Muscle of back (tissue), 13 donors: ENCODE measurements around the gene DUXA. TPM values are rescaled to one million over a fixed set of nuclear protein-coding genes. Genes with fewer than 3 reads are reported as not detected.
"Not testable (repeated sequence)": the region's sequence is repeated elsewhere in the genome, so short reads cannot be mapped to it uniquely, and the experiment has no call there.

ENCODE experiments used
- DNase-seq, 3 donors: peaks; one replicate each; pipeline versions ENCODE4 v3.0.0 to v3.0.0-alpha.2; 2013
- long read RNA-seq, 9 donors: transcript quantifications; one replicate each; lab custom pipeline, GENCODE V29; 2026
- polyA plus RNA-seq, 10 donors: library from polyadenylated mRNA; unstranded; fragments of 120-200 nt; gene quantifications; one replicate each; pipeline ENCODE4 v1.2.1, GENCODE V29; 2013; ENCODE audit not compliant: insufficient read length in 10 of 10

The DUXA gene
- not detected for polyA plus RNA-seq
- long read RNA-seq, donor 1, result 0 reads
- long read RNA-seq, donor 2, result 0 reads
- long read RNA-seq, donor 3, result 0 reads
- long read RNA-seq, donor 4, result 0 reads
- long read RNA-seq, donor 5, result 0 reads
- long read RNA-seq, donor 6, result 0 reads
- long read RNA-seq, donor 7, partial matches to known transcripts, result 8 of 8 reads
- long read RNA-seq, donor 7, other reads (novel, unspliced or antisense), result 0 of 8 reads
- long read RNA-seq, donor 8, result 0 reads
- long read RNA-seq, donor 9, result 0 reads

DNA sequence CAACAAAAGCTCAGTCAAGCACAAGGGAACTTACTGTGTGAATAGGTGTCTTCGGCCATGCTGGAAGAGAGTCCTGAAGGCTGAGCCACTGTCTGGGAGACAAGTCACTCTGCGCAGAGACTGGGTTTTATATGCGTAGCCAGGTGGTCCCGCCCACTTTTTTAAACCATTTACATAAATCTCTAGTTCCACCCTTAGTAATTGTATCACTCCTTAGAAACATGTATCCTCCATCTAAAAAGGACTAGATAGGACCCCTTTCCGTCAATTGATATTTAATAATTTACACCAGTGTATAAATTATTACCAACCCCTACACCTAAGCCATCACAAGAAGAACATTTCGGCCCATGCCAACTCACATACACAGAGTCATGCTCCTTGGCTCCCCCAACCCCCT, at the start of gene DUXA:
TSS of gene DUXA (minus strand) at position 101 of the 400 bp plus-strand sequence. CDS start at position 59, 42 bp downstream.
- DNase-seq, result no peak

DNA sequence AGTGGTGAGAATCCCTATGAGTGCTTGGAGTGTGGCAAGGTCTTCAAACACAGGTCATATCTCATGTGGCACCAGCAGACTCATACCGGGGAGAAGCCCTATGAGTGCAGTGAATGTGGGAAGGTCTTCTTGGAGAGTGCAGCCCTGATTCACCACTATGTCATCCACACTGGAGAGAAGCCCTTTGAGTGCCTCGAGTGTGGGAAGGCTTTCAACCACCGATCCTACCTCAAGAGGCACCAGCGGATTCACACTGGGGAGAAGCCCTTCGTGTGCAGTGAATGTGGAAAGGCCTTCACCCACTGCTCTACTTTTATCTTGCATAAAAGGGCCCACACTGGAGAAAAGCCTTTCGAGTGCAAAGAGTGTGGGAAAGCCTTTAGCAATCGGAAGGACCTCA, 44.8 kb upstream of the DUXA start:
- DNase-seq, result no peak

GRCh38 chr19:57210381-57210780, 43.1 kb upstream of the DUXA start:
- no peak for DNase-seq

DNA sequence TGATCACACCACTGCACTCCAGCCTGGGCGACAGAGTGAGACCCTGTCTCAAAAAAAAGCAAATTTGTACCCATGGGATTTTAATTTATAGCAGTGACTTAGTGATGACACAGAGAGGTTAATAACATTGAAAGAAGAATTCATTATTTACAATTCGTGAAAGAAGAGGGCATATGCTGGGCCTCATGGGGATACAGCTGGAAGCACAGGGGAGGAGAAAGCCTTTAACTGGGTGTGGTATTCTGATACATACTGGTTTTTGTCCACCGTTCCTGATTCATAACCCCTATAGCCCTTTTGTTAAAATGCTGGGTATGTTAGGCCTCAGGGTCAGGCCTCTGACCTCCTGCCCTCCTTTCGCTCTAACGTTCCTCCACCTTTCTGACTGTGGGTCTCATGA, 34.9 kb upstream of the DUXA start:
- no peak for DNase-seq

DNA sequence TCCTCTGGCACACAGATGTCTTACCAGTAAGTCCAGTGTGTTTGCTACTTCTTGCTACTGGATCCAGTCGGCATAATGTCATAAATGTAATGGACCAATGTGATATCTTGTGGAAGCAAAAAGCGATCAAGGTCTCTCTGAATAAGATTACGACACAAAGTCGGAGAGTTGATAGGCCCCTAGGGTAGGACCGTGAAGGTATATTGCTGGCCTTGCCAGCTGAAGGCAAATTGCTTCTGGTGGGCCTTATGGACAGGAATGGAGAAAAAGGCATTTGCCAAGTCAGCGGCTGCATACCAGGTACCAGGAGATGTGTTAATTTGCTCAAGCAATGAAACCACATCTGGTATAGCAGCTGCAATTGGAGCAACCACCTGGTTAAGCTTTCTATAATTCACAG, 30.6 kb upstream of the DUXA start:
- not testable (repeated sequence) for DNase-seq

DNA sequence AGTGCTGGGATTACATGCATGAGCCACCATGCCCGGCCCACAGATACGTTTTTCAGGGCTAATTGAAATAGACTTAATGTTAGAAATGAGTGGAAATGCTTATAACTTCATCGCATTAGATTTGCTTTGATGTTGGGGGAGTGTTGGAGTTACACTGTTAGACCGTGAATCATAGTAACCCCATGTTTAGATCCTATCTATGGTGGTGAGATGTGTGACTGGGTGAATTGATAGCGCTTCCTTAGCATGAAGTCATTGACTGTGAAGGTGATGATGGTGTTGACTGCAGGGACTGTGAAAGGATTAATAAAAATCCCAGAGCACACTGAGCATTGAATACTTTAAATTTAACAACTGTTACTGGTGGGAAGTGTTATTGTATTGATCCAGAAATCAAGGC, 25.7 kb upstream of the DUXA start:
- DNase-seq, result no peak

DNA sequence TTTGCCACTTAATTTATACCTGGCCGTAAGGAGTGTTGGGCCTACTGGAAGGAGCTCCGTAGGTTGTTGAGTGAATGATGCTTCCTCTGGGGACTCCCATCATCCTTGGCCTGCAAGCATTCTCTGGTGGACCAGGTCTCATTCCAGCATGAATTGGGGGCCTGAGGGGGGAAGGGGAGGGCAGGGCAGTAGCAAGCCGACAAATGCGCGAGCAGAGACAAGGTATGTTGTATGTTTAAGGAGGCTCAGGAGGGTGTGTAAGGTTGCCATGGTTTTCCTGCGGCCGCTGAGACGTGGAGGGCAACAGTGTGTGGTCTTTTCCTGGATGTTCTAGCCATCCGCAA, 24.8 kb upstream of the DUXA start:
- DNase-seq, result peak in 1 of 3 donors; percentile 7

DNA sequence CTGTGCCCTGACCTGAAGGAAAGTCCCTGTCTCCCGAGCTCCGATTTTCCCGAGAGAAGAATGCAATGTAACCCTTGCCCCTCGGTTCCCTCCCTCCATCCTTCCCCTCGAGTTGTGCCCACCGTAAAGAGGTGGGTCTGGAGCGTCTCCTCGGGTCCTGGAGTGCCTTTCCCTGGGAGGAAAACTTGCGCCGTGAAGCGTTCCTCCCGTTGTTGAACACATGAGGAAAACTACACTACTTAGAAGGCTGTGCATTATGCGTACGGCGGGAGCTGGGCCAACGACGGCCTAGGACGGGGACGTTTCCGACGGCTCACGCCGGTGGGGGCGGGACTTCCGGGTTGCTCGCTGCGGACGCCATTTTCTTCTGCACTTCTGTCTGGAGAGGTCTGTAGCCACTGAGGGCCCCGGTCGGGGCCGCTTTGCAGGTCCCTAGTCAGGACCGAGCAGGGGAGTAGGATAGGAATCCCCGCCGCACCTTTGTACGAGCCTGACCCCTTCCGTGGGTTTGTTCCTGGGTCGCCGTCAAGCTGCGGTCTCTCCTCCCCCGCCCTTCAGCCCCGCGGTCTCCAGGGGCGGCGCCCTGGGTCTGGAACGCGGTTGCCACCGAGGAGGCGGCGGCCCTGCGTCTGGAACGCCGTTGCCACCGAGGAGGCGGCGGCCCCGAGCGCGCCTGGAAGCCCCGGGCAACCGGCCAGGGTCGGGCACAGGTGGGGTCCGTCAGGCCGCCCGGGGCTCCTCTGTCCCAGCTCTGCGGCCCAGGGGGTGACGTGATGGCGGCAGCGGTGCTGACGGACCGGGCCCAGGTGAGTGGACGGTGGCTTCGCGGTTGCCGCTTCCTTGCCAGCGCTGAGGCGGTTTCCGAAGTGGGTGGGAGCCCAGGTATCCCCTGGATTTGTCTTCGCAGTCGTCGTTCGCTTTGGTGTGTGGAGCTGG, 24.1 kb upstream of the DUXA start, which contains the start of gene ZNF264:
TSS of gene ZNF264 (plus strand) at position 360 of the 936 bp plus-strand sequence. CDS start at position 774, 414 bp downstream.
- peak; percentile 88 to 97 (median 95) for DNase-seq

DNA sequence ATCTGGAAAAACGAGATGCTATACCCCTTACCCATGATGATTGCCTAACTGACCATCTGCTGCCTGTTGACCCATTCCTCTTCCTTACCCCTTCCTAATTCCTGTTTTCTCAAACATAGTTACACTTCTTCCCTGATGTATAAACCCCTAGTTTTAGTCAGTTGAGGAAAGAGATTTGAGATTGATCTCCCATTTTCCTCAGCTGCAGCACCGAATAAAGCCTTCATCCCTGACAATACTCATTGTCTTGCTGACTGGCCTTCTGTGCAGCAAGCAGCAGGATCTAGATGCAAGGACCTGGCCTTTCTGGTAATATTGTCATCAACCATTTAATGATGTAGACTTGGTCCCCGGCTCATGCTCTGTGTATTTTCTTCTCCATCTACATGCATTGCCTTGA, 23.0 kb upstream of the DUXA start:
- no peak for DNase-seq

DNA sequence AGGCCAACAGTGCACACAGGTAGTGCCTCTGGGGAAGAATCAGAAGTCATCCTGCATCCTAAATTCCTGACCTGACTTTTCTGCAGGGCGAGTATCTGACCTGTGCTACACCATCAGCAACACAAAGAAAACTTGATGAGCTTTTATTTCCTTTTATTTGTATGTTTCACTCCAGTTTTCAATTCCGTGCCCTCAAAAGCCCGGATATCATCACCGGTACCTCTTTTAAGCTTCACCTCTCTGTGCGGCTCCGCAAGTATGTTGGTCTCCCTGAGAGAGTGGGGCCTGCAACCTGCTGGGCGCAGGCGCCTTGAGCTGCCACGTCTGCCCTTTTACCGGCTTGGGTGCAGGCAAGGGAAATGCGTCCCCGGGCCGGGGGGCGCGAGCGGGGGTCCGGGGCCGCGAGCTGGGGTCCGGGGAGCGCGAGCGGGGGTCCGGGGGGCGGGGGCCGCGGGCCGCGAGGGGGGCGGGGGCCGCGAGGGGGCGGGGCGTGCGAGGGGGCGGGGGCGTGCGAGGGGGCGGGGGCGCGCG, 4.3 kb upstream of the DUXA start:
- DNase-seq, result peak in 2 of 3 donors; percentile 37 to 67

GRCh38 chr19:57165846-57166245, 1.4 kb downstream of the DUXA start:
- no peak for DNase-seq

DNA sequence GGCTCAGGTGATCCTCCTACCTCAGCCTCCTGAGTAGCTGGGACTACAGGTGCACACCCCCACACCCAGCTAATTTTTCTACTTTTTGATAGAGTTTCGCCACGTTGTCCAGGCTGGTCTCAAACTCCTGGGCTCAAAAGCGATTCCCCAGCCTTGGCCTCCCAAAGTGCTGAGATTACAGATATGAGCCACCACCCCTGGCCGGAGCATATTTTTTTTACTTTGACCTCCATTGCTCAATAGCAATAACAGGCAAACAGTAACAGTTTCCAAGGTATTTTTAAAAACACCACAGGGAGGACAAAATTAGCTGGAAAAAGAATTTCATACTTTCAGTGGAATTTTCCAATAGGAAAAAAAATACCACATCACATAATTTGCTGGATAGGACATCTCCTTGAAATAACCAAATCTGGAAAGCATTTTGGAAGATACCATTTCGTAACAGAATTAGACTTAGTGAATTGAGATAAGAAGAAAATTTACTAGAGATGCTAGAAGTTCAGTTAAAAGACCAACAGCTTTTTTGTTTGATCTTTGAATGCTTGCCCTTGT, 5.2 kb downstream of the DUXA start:
- DNase-seq, result peak in 2 of 3 donors; percentile 11 to 26

GRCh38 chr19:57152921-57153320, 14.4 kb downstream of the DUXA start:
- no peak for DNase-seq

GRCh38 chr19:57141699-57142098, 25.6 kb downstream of the DUXA start:
- no peak for DNase-seq

GRCh38 chr19:57135797-57136196, 31.5 kb downstream of the DUXA start:
- no peak for DNase-seq

GRCh38 chr19:57127403-57127802, 39.9 kb downstream of the DUXA start:
- DNase-seq, result not testable (repeated sequence)

DNA sequence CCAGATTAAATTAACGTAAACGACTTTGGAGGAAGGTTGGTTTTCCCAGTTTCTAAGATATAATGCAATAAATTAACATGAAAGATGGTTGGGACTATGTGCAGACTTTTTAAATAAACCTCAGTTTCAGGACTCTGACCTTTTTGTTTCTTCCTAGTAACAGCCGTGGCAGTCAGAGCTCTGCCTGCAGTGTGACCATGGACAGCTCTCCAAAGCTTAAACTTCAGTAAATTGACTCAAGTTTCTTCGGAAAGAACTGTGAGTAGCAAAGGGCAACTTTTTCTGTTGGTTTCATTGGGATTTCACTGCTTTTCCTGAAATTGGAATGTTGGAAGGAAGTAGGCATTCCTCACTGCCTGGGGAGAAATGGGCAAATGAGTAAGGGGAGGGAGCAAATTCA, 43.4 kb downstream of the DUXA start:
- no peak for DNase-seq

- no peak for DNase-seq
Observed at GRCh38 chr19:57118848-57119247, 48.4 kb downstream of the DUXA start.

GRCh38 chr19:57113501-57113900, 53.8 kb downstream of the DUXA start:
- not testable (repeated sequence) for DNase-seq

DNA sequence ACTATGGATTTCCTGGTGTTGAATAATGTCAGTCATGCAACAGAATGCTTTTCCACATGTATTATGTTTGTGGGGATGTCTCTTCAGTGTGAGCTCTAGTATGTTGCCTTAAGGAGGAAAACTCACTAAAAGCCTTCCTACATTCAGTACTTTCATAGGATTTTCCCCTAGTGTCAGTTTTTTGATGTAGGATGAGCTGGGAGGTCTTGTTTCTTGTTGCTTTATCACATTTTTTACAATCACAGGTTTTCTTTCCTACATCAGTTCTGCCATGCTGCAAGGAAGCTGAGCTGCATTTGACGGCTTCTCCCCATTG, 56.0 kb downstream of the DUXA start:
- DNase-seq, result no peak

- no peak for DNase-seq
Observed at GRCh38 chr19:57110592-57111328, 56.5 kb downstream of the DUXA start.

DNA sequence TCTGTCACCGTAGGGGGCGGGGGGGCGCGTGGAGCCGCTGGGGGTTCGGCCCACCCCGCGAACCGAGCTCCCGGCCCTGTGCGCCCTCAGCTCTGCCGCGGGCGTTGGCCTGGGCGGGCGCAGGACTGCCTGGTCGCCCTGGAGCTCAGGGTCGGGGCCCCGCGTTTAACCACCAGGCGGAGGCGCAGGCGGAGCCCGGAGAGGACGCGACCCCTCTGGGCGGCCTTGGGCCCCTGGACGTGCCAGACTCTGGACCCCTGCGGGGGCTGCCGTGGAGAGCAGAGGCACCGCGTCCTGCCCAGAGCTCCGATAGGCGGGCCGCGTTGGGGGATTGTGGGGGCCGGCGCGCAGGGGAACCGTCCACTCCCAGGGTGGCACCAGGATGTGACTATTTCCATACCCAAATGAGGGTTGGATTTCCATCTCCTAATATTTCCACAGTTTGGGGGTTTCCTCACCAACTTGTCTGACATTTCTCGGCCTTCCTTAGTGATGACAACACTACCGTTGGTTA, 60.5 kb downstream of the DUXA start:
- DNase-seq, result no peak
